Loucy (cell line): ENCODE results near the gene CLIC3.

Experiments
- CTCF ChIP-seq: fragments of 200-600 bp; sonication (generic); conservative IDR thresholded peaks from 2 replicates; pipeline ENCODE4 v1.5.1; 2014; ENCODE audit warnings: mild to moderate bottlenecking, antibody characterized with exemption, low read length
- EZH2phosphoT487 ChIP-seq: fragments of 200-600 bp; IDR thresholded peaks from 2 replicates; pipeline ENCODE4 v1.6.1; 2018; ENCODE audit warnings: antibody characterized with exemption, mild to moderate bottlenecking, moderate library complexity, borderline replicate concordance

GRCh38 chr9:136974817-136975535 lies 21.4 kb downstream of the CLIC3 start:
- no peak for TF ChIP-seq CTCF
- TF ChIP-seq EZH2phosphoT487: no peak
